Stimulated activated CD4-positive, alpha-beta T cell treated with anti-CD3 and anti-CD28 coated beads, Interleukin-12 subunit alpha, Interleukin-12 subunit beta, amount 100 ng/mL, for 24 hours (primary cell): Measurements from ENCODE around the gene MED27.

Experiments
- DNase-seq, 2 experiments: peaks; one replicate each; pipeline ENCODE4 v3.0.0-alpha.2; 2020; ENCODE audit warnings: low read depth in 2 of 2

Gene MED27

GRCh38 chr9:131999692-132000551 lies 79.7 kb downstream of the MED27 start:
- no peak for DNase-seq

DNA sequence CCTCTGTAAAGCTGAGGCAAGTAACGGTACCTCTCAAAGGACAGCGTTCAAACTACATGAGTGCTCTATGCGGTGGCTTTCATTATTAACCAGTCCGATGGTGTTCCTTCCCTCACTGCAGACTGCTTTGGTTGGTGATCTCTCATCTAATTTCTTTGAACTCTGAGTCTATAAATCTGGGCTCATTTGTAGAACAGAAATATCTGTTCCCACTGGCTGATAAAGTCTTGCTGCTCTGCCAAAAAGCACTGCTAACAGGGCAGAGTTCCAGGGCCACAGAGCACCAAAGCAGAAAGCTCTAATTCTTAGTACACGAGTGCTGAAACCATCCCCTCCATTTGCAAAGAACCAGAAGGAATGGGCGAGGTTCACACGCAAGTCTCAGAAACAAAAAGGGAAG lies 81.9 kb downstream of the MED27 start:
- no peak for DNase-seq

- DNase-seq = no peak
These were observed 82.6 kb downstream of the MED27 start for GRCh38 chr9:131997076-131997475.

DNA sequence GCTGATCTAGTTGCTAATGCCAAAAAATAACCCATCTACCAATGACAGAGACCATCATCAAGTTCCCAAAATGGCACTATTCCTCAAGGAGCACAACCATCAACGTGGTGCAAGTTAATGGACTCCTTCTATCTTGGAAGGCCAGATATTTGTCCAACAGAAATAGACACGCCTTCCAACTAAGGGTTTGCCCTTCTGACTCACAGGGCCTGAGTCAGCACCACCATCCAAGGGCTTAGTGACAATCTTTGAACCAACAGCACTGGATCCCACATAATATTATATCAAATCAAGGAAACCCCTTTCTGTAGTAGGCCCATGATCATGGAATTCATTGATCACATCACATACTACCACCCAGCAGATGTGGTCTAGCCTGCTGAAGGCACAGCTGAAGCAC lies 84.3 kb downstream of the MED27 start:
- no peak for DNase-seq

- DNase-seq = no peak
These were observed 85.1 kb downstream of the MED27 start for GRCh38 chr9:131994364-131995125.

- no peak for DNase-seq
These were observed 86.6 kb downstream of the MED27 start for GRCh38 chr9:131992906-131993657.

- no peak for DNase-seq
These were observed 92.4 kb downstream of the MED27 start for GRCh38 chr9:131987232-131987631.

DNA sequence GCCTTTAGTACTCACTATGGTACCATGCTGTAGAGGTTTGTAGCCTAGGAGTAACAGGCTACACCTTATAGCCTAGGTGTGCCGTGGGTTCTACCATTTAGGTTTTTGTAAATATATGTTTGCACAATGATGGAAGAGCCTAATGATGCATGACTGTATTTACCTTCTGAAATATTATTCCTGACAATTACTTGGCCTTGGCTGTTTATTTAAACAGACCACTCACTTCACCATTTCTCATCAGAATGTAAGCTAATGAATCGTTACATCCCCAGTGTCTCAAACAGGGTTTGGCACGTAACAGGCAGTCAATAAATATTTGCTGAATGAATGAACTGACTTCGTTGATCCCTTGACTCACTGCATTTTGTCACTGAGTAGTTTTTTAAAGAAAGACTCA lies 93.1 kb downstream of the MED27 start:
- DNase-seq = no peak

DNA sequence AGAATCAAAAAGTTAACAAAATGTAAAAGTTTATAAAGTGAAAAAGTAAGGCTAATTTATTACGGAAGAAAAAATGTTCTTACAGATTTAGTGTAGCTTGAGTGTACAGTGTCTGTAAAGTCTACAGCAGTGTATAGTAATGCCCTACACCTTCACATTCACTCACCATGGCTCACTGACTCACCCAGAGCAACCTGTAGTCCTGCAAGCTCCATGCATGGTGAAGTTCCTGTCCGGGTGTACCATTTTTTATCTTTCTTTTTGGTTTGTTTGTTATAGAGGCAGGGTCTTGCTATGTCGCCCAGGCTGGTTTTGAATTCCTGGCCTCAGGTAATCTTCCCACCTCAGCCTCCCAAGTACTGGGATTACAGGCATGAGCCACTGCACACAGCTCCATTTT lies 93.6 kb downstream of the MED27 start:
- DNase-seq = no peak

DNA sequence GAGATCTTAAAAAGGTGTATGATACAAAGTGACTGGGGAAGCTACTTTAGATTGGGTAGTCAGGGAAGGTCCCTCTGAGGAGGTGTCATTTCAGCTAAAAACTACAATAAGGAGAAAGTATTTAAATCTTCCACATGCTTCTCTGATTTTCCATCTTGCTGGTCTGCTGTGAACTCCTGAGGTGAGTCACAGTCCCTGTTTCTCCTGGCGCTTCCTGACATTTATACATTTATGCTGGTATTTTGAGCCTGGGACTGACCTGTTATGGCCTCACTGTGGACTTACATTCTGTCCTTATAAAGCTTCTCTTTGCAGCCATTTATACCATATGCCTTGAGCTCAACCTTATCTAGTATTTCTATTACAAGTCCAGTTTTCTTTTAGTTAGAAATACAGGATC lies 95.1 kb downstream of the MED27 start:
- DNase-seq = no peak

- DNase-seq = no peak
These were observed 96.9 kb downstream of the MED27 start for GRCh38 chr9:131982671-131983239.

DNA sequence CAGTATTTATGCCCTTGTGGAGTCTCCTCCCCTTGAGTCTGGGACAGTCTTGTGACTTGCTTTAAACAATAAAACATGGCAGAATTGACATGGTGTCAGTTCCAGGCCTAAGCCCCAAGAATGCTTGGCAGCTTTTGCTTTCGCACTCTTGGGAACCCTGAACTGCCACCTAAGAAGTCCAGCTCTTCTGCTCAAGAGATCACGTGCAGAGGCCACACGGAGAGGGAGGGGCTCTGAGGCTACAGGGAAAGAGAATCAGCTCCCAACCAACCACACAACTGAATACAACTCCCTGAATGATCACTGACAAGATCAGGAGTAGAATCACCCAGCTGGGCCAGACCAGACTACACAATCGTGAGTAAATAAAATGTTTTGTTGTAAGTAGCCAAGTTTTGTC lies 97.6 kb downstream of the MED27 start:
- DNase-seq = no peak

DNA sequence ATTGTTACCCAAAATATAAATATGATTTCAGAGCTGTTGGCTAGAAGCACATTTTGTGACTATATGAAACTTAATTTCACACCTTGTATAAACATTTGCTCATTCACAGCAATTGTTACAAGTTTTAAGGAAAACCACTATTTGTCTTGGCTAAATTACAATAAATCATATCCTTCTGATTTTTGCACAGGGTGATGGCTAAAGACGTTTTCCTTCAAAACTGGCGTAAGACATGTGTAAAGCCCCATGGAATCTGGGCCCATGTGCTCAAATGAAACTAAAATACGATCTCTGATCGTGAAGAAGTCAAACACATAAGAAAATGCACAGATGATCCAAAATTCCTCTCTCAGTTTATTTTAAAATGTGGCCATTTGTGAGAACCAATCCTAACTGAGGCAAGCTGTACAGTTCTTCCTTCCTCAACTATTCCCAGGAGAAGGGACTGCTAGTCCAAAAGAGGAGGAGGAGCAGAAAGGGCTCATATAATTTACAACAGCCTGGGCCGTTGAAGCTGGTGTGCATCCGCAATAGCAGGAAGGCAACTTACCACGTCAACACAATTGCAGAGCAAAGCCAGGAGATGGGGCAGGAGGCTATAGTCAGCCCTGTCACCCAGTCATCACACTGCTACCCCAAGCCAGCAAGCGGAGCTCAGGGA lies 98.4 kb downstream of the MED27 start:
- DNase-seq = no peak

DNA sequence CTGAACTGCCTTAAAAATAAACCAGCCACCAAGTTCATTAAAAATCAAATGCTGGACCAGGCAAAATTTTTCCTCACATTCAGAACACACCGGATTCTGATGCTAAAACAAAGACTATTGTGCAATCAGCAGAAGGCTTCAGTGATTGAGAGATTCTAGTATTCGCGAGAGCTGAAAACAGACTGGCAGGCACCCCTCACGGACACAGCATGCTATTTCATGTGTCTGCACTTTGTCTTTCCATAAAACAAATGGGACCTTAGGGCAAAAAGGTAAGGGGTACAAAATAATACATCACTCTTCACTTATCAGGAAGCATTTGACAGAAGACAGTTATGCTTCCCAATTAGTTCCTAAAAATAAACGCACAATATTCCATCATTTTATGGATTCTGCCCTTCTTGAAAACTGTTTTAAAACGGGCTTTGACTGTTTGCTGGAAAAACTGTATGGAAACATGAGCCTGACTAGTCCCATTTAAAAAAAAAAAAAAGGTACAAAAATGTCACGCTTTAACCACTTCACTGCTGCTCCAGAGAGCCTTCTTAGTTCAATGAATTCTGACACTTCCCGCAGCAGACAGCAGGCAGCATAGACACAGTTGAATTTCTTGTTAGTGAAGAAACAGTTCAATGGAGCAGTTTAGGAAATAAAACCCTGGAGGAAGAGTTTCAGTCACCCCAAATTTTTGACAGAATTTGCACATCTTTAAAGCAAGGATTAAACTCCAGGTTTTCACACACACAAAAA lies 99.2 kb downstream of the MED27 start:
- DNase-seq = no peak

DNA sequence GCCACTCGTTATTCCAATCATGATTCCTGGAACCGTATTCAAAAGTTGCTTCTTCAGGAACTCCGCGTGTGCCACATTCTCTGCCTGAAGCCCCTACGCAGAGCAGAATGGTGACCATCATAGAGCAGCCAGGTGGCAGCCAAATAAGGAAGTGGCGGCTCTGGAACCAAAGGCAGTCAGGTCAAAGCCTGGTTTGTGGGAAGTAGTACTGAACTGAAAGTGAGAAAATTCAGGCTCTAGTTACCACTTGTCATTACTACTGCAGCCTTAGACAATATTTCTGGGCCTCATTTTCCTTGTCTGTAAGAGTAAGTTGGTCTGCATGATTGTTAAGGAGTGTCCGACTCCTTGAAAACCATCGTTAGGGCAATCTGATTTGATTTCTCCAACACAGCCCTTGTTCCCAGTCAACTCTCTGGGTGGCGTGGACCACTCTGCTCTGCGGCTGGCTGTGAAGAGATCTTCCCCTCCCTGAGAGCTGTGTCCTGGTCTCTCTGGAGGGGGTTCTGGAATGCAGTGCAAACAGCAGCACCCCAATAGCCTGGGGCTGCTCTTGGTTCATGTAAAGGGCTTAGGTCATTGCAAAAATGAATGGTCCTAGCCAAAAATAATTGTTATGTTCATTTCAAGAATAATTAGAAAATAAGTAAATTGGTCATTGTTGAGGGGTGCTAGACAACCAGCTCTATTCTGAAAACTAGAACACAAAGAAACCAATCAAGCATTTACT lies 102.4 kb downstream of the MED27 start:
- DNase-seq = no peak

DNA sequence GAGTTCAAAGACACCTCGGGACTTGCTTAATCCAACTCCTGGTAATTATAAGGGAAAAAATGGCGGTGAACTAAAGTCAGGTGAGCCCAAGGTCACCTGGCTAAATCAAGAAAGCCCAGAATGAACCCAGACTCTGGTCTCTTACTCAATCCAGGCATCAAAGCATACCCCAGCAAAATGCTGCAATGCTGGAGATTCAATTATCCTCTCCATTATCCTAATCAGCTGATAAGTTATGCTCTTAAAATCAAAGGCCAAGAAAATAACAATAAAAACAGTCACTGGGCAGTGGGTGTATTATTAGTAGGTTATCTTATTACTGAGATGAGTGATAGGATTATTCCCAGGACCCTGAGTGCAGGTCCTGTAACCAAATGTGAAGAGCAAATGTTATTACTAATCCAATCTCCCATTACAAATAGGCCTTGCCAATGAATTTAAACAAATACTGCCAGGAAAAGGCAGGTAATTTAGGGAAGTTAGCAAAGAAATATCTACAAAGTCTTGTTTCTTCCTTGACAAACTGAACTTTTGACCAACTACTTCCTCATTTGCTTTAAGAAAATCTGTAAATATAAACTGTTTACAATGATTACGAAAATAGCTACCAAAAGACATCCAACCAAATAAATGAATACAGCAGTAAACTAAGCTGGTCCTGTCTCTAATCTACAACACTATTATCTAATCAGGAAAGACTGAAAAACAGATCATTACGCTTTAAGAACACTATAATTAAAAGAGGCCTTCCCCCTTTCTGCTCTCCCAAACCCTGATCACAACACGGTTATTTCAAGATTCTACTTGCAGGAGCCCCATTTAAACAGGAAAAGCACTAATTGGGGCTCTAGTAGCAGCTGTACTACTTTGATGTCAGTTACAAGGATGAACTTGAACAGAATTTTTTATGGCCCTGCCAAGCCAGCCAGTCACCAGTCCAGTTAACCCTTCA lies 103.2 kb downstream of the MED27 start:
- no peak for DNase-seq

GRCh38 chr9:131972889-131973288 lies 106.8 kb downstream of the MED27 start:
- no peak for DNase-seq

GRCh38 chr9:131971482-131972074 lies 108.1 kb downstream of the MED27 start:
- DNase-seq = no peak
